ENCODE measurements around the gene GABRA4. TPM values are rescaled to one million over a fixed set of nuclear protein-coding genes. Genes with fewer than 3 reads are reported as not detected.

Gene GABRA4
- total and polyA plus RNA-seq, 10 of the 15 experiments (the other 5 are each of a cell fraction or from before 2014, with no cell fraction given): 0.69 to 14.6 (median 1.1) TPM

GRCh38 chr4:47012676-47013075 lies 19.3 kb upstream of the GABRA4 start (continued):
- TF ChIP-seq CUX1 (IDR thresholded peaks at IDR 0.05; ENCODE audit: insufficient replicate concordance, low read depth, low read length) (no peak), NRF1 (conservative IDR thresholded peaks at IDR 0.05; ENCODE audit: low read depth, low read length) (no peak), POU2F2 (IDR thresholded peaks at IDR 0.05; ENCODE audit: borderline replicate concordance, low read depth, low read length) (no peak), SMC3 (IDR thresholded peaks at IDR 0.05; ENCODE audit: borderline replicate concordance, low read length) (no peak)

DNA sequence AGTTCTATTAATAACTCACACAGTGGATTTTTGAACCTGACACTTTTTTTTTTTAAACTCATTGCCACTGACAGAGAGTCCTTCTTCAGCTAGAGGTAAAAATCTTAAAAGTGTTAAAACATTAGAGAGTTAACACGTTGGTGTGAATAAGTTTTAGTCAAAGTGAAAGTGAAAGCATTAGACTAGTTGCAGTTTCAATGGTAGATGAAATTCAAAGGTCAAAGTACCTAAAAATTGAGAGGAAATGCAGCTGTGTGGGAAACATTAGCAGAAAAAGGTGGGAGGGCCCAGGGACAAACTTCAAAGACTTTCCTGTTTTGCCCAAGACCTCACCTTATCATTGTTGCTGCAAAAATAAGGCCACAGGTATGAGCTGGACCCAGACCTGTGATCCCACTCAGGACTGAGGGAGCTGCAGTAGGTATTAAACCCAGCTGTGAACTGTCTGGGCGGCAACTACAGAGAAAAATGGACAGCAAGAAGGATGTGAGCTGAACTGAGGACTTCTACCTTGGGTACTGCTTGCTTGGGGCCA lies 17.6 kb upstream of the GABRA4 start:
- peak overlapping the region; percentile 11; the same call in 1 of the 2 replicates for H3K4me2 ChIP-seq (ENCODE audit: control insufficient read depth, insufficient read depth)
- no peak overlapping the region for H3K9ac ChIP-seq (ENCODE audit: control insufficient read depth, insufficient read depth, low read length)
- RAD21 ChIA-PET (ENCODE audit: unreplicated experiment): interaction anchor here (0.7 to 3.1 kb wide), 31 partner anchors 9 to 557 kb away, joined by 3 to 30 read pairs (median 5); partner anchors contain the start of genes GABRA4 and GABRB1
- H3K27ac ChIP-seq (ENCODE audit: control insufficient read depth, insufficient read depth): peak overlapping the region; percentile 8; the same call in 1 of the 2 replicates
- no TSS peak for BruUV-seq (replicated peaks)
- CTCF ChIA-PET: interaction anchor here (0.7 to 4.2 kb wide), 21 partner anchors 10 to 111 kb away, joined by 3 to 21 read pairs (median 5); no protein-coding TSS in a partner anchor
- no peaks in the 10 kb centered on the region for H3K27me3 ChIP-seq (replicated peaks in 1 of 2; ENCODE audit: control insufficient read depth in 2 of 2, insufficient read depth in 2 of 2, low read length in 1 of 2)
- FAIRE-seq: peak; percentile 7
- H4K20me1 ChIP-seq (ENCODE audit: control insufficient read depth, insufficient read depth): no peaks in the 10 kb centered on the region
- H3K4me1 ChIP-seq (ENCODE audit: control insufficient read depth, insufficient read depth, low read length): peaks cover 4% of the 10 kb centered on the region; the same call in 1 of the 2 replicates
- ATAC-seq: peak; percentile 86
- POLR2A ChIA-PET: interaction anchor here (0.7 to 2.8 kb wide), 11 partner anchors 14 to 1948 kb away, joined by 3 to 11 read pairs (median 4); partner anchors contain the start of gene GABRA4
- H3K79me2 ChIP-seq (ENCODE audit: control insufficient read depth, insufficient read depth, low read length): no peaks in the 10 kb centered on the region
- H2AFZ ChIP-seq (ENCODE audit: control insufficient read depth, low read depth, low read length): peak overlapping the region; percentile 68
- intact Hi-C loops (cut with micrococcal nuclease; ENCODE audit: unreplicated experiment) (no loop called here), in situ Hi-C loops (cut with MboI) (no loop called here)
- no peaks in the 10 kb centered on the region for H3K9me3 ChIP-seq (replicated peaks; ENCODE audit: control insufficient read depth, insufficient read depth, low read length)
- SMC1A ChIA-PET (ENCODE audit: uncharacterized antibody, unreplicated experiment): interaction anchor here (1.0 to 6.9 kb wide), 26 partner anchors 10 to 500 kb away, joined by 3 to 132 read pairs (median 6); partner anchors contain the start of genes GABRA4 and GABRB1
- DNase-seq (ENCODE audit: low read depth, low spot score): peak; percentile 54
- H3K4me3 ChIP-seq: no peak overlapping the region
- 26% methylated on average over 2 of the region's 2 CpGs for WGBS (ENCODE audit: insufficient coverage, insufficient replicate concordance, low lambda C conversion rate, missing lambda C conversion rate)
- H3K36me3 ChIP-seq (ENCODE audit: control insufficient read depth in 2 of 2, insufficient read depth in 2 of 2, low read length in 1 of 2): no peaks in the 10 kb centered on the region
- TF ChIP-seq POU2F2 (IDR thresholded peaks at IDR 0.05; ENCODE audit: borderline replicate concordance, low read depth, low read length): no peak
- TF ChIP-seq JUNB (IDR thresholded peaks at IDR 0.05): peak; percentile 84
- TF ChIP-seq BACH1 (IDR thresholded peaks at IDR 0.05; ENCODE audit: borderline replicate concordance): peak; percentile 78; the same call in 1 of the 2 replicates
- no peak for TF ChIP-seq WRNIP1 (IDR thresholded peaks at IDR 0.05; ENCODE audit: borderline replicate concordance, low read depth, low read length)
- TF ChIP-seq LARP7 (IDR thresholded peaks at IDR 0.05): no peak
- no peak for TF ChIP-seq HDGF (IDR thresholded peaks at IDR 0.05)
- peak; percentile 76 for TF ChIP-seq MEF2B (IDR thresholded peaks at IDR 0.05; ENCODE audit: partially characterized antibody, poor library complexity, severe bottlenecking)
- peak; percentile 93 for TF ChIP-seq MTA2 (IDR thresholded peaks at IDR 0.05; ENCODE audit: low read depth)
- no peak for TF ChIP-seq MYC (IDR thresholded peaks at IDR 0.05; ENCODE audit: insufficient read depth, insufficient read length, insufficient replicate concordance, low read length, severe bottlenecking)
- no peak for TF ChIP-seq SIN3A (IDR thresholded peaks at IDR 0.05; ENCODE audit: low read depth, low read length)
- TF ChIP-seq IKZF1 (conservative IDR thresholded peaks at IDR 0.05): peak; percentile 67; the same call in 1 of the 2 replicates
- no peak for TF ChIP-seq RB1 (IDR thresholded peaks at IDR 0.05; ENCODE audit: borderline replicate concordance)
- TF ChIP-seq DPF2 (IDR thresholded peaks at IDR 0.05): peak; percentile 89
- TF ChIP-seq NR2C1 (IDR thresholded peaks at IDR 0.05): peak; percentile 95
